Smooth muscle cell (in vitro differentiated cells): ENCODE data around the gene FOXN3. TPM values are rescaled to one million over a fixed set of nuclear protein-coding genes. Genes with fewer than 3 reads are reported as not detected.
"Not testable (repeated sequence)": the region's sequence is repeated elsewhere in the genome, so short reads cannot be mapped to it uniquely, and the experiment has no call there.

Experiments used
- DNase-seq: peaks from one replicate; lab custom pipeline; 2025; ENCODE audit not compliant: unreplicated experiment; lab: John Stamatoyannopoulos, UW
- H2AFZ ChIP-seq: fragments of 200-600 bp; sonication (generic); 2 replicates; pipeline ENCODE4 v1.6.0; 2016; ENCODE audit warnings: antibody characterized with exemption, low read depth, mild to moderate bottlenecking
- H3F3A ChIP-seq: fragments of 200-600 bp; sonication (generic); 2 replicates; pipeline ENCODE4 v1.6.0; 2017; ENCODE audit warnings: antibody characterized with exemption, low read depth
- H3K27ac ChIP-seq: fragments of 200-600 bp; sonication (generic); 2 replicates; pipeline ENCODE4 v1.5.1; 2016; ENCODE audit warnings: low read depth, mild to moderate bottlenecking
- H3K27me3 ChIP-seq: fragments of 200-600 bp; sonication (generic); 2 replicates; pipeline ENCODE4 v1.6.1; 2016; ENCODE audit warnings: low read depth, mild to moderate bottlenecking
- H3K36me3 ChIP-seq: fragments of 200-600 bp; sonication (generic); 2 replicates; pipeline ENCODE4 v1.5.1; 2016; ENCODE audit warnings: low read depth
- H3K4me1 ChIP-seq: fragments of 200-600 bp; sonication (generic); 2 replicates; pipeline ENCODE4 v1.5.1; 2016; ENCODE audit warnings: low read depth
- H3K4me2 ChIP-seq: fragments of 200-600 bp; sonication (generic); 2 replicates; pipeline ENCODE4 v1.6.0; 2016; ENCODE audit warnings: mild to moderate bottlenecking
- H3K4me3 ChIP-seq: fragments of 200-600 bp; sonication (generic); 2 replicates; pipeline ENCODE4 v1.5.1; 2016; ENCODE audit warnings: mild to moderate bottlenecking
- H3K79me2 ChIP-seq: fragments of 200-600 bp; sonication (generic); 2 replicates; pipeline ENCODE4 v1.6.0; 2016; ENCODE audit warnings: low read depth, mild to moderate bottlenecking
- H3K9ac ChIP-seq: fragments of 200-600 bp; sonication (generic); 2 replicates; pipeline ENCODE4 v1.6.0; 2016; ENCODE audit warnings: low read depth
- H3K9me3 ChIP-seq: fragments of 200-600 bp; sonication (generic); replicated peaks from 2 replicates; pipeline ENCODE4 v1.5.1; 2016; ENCODE audit warnings: low read depth
- H4K20me1 ChIP-seq: fragments of 200-600 bp; sonication (generic); 2 replicates; pipeline ENCODE4 v1.6.0; 2016; ENCODE audit warnings: low read depth
- WGBS: methylation state at CpG from one replicate; pipeline ENCODE4 v1.1.7; 2016; ENCODE audit warnings: low lambda C conversion rate; 5-methylcytosine and 5-hydroxymethylcytosine counted together
- polyA plus RNA-seq: library from polyadenylated mRNA; unstranded; fragments of >200 nt; fragmentation: Nextera tagmentation; extraction: Ambion mirVana; gene quantifications from 2 replicates; pipeline ENCODE4 v1.2.1, GENCODE V29; 2016
- total RNA-seq: library from RNA; depleted of rRNA; stranded (reverse); fragments of >200 nt; gene quantifications from 2 replicates; pipeline ENCODE4 v1.2.3, GENCODE V29; 2014
- TF ChIP-seq, protein P1 (sequence below): fragments of 200-600 bp; sonication (generic); IDR thresholded peaks from 2 replicates; pipeline ENCODE4 v1.5.1; 2017; ENCODE audit warnings: borderline replicate concordance, mild to moderate bottlenecking, antibody characterized with exemption; ENCODE audit not compliant: insufficient read depth, poor library complexity, severe bottlenecking

Gene FOXN3
- total and polyA plus RNA-seq, 2 experiments from 2014 or later = 24.5 to 31.5 TPM

DNA sequence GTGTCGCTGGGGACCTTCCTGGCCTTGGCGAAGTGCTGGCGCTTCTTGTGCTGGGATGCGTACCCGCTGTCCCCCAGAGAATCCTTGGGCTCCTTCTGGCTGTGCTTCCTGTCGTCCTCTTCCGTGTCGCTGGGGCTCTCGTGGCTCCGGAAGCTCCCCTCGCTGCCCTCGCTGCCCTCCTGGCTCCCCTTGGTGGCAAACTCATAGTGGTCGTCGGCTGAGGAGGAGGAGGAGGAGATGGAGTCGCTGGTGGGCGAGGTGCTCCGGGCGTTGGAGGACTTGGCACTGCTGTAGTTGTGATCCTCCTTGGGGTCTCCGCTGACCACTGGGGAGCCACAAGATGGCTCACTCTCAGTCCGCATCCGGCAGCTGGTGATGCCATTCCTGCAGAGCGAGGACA, 254.4 kb downstream of the FOXN3 start:
- 98% methylated on average over 22 of the region's 22 CpGs for WGBS
- Histone ChIP-seq H3K36me3 (no peaks in the 10 kb centered on the region), H3K9ac (no peak overlapping the region), H3K4me3 (no peak overlapping the region), H3K79me2 (no peaks in the 10 kb centered on the region), H3K27me3 (no peaks in the 10 kb centered on the region), H3K9me3 (no peaks in the 10 kb centered on the region), H3F3A (no peaks in the 10 kb centered on the region), H4K20me1 (no peaks in the 10 kb centered on the region), H3K4me2 (no peak overlapping the region), H2AFZ (no peak overlapping the region), H3K4me1 (no peaks in the 10 kb centered on the region), H3K27ac (no peak overlapping the region)
- TF ChIP-seq, protein P1, sequence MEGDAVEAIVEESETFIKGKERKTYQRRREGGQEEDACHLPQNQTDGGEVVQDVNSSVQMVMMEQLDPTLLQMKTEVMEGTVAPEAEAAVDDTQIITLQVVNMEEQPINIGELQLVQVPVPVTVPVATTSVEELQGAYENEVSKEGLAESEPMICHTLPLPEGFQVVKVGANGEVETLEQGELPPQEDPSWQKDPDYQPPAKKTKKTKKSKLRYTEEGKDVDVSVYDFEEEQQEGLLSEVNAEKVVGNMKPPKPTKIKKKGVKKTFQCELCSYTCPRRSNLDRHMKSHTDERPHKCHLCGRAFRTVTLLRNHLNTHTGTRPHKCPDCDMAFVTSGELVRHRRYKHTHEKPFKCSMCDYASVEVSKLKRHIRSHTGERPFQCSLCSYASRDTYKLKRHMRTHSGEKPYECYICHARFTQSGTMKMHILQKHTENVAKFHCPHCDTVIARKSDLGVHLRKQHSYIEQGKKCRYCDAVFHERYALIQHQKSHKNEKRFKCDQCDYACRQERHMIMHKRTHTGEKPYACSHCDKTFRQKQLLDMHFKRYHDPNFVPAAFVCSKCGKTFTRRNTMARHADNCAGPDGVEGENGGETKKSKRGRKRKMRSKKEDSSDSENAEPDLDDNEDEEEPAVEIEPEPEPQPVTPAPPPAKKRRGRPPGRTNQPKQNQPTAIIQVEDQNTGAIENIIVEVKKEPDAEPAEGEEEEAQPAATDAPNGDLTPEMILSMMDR = no peak
- no peak for DNase-seq

DNA sequence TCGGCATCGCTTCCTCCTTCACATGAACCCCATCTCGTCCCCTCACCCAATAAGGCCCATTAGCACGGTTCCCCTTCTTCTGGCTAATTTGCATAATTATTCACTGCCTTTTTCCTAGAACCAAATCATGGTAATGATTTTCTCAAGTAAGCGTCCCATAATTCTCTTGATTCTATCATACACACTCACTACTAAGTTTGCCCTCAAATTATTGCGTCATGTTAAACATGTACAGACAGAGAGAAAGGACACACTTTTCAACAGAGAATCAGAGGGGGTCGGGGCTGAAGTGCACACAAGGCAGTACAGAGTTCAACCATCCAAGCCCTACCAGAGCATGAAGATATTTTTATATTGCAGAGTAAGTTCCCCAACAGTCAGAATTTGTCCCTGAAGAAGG, 256.6 kb downstream of the FOXN3 start:
- Histone ChIP-seq H3F3A (no peaks in the 10 kb centered on the region), H3K27me3 (no peaks in the 10 kb centered on the region), H2AFZ (no peak overlapping the region), H3K9me3 (no peaks in the 10 kb centered on the region), H3K36me3 (no peaks in the 10 kb centered on the region), H3K4me3 (no peak overlapping the region), H3K9ac (no peak overlapping the region), H3K27ac (no peak overlapping the region), H3K4me2 (no peak overlapping the region), H3K4me1 (no peaks in the 10 kb centered on the region), H4K20me1 (no peaks in the 10 kb centered on the region), H3K79me2 (no peaks in the 10 kb centered on the region)
- no peak for DNase-seq
- TF ChIP-seq, protein P1 = no peak
- 98% methylated on average over 7 of the region's 7 CpGs for WGBS

DNA sequence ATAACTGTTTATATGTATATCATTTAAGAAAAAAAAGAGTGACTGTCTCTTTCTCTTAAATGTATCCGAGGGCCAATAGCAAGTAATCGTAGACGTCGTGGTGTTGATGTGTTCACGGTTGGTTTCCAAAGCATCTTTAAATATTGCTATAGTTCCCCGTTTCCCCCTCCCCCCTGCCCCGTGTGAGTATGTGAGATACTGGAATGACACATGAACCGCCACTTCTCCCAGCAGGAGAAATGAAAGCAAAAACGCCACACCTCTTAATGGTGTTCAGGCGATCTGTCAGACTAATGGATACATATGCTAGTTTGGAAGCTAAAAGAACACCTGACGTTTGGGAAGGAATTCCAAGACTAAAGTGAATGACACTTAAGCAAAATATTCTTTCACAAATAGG, 258.3 kb downstream of the FOXN3 start:
- H3K79me2 ChIP-seq = no peaks in the 10 kb centered on the region
- H4K20me1 ChIP-seq = no peaks in the 10 kb centered on the region
- no peaks in the 10 kb centered on the region for H3K36me3 ChIP-seq
- no peak overlapping the region for H3K4me2 ChIP-seq
- H2AFZ ChIP-seq = no peak overlapping the region
- no peaks in the 10 kb centered on the region for H3K4me1 ChIP-seq
- H3K27me3 ChIP-seq = no peaks in the 10 kb centered on the region
- H3K9me3 ChIP-seq = no peaks in the 10 kb centered on the region
- 93% methylated on average over 11 of the region's 11 CpGs for whole genome bisulfite sequencing
- no peak overlapping the region for H3K27ac ChIP-seq
- no peak for DNase-seq
- TF ChIP-seq, protein P1 = no peak
- H3K4me3 ChIP-seq = no peak overlapping the region
- H3F3A ChIP-seq = no peaks in the 10 kb centered on the region
- no peak overlapping the region for H3K9ac ChIP-seq

DNA sequence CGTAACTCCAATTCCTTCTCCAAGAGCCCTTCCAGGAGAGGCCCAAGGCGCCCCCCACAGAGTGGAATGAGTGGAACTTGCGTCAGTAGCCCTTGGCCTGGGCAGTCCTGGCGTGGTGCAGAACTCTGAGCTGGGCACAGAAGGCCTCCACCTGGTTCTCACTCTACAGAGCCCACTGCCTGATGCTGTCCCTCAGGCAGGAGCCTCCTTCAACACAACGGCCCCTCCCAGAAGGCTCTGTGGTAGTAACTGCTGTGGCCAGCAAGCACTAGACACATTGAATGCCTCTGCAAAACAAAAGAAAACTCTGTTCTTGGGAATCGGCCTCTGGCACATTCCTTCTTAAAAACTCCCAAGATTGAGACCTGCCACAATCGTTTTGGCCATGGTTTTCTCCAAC, 258.9 kb downstream of the FOXN3 start:
- not testable (repeated sequence) for H3K4me3 ChIP-seq, H3K4me2 ChIP-seq, H3K9ac ChIP-seq, H3K79me2 ChIP-seq, H3K9me3 ChIP-seq, H3K27ac ChIP-seq, H3K4me1 ChIP-seq, H2AFZ ChIP-seq, H4K20me1 ChIP-seq, H3K36me3 ChIP-seq, H3F3A ChIP-seq, DNase-seq, H3K27me3 ChIP-seq
- 80% methylated on average over 7 of the region's 7 CpGs for WGBS
